ENCODE measurements around the gene CSPG5.

The CSPG5 gene

GRCh38 chr3:47588587-47588986, 9.9 kb upstream of the CSPG5 start:
- DNase-seq (ENCODE audit: low read depth in 4 of 4, low spot score in 1 of 4) = no peak

- DNase-seq (ENCODE audit: low read depth in 4 of 4, low spot score in 1 of 4) = no peak
Observed at GRCh38 chr3:47588053-47588452, 9.4 kb upstream of the CSPG5 start.

DNA sequence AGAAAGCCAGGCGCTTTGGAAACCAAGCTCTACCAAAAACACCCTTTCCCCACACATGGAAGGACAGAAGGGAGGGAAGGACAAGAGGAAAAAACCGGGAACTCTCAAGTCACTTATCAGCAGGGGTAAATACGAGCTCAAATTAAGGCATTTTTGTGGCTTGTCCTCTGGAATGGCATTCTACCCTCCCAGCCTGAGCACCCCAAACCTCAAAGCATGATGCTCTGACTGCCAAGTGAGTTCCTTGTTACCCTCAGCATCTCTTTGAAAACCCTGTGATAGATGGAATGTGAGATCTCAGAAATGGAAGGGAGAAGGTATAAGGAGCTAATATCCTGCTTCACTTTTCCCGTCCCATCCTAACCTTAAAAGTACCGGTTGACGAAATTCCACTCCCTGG, 8.1 kb upstream of the CSPG5 start:
- DNase-seq (ENCODE audit: low read depth in 4 of 4, low spot score in 1 of 4) = no peak

- DNase-seq (ENCODE audit: low read depth in 4 of 4, low spot score in 1 of 4) = no peak
Observed at GRCh38 chr3:47583320-47584075, 4.8 kb upstream of the CSPG5 start.

DNA sequence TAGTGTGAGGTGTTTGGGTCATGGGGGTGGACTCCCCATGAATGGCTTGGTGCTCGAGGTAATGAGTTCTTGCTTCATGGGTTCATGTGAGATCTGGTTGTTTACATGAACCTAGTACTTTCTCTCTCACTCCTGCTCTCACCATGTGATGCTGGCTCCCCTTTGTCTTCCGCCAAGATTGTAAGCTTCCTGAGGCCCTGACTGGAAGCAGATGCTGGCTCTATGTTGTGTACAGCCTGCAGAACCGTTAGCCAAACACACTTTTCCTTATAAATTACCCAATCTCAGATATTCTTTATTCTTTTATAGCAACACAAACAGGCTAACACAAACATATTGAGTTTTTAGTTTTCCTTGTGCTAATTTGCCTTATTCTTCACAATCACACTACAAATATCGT, 3.2 kb upstream of the CSPG5 start:
- DNase-seq (ENCODE audit: low read depth in 4 of 4, low spot score in 1 of 4) = no peak

DNA sequence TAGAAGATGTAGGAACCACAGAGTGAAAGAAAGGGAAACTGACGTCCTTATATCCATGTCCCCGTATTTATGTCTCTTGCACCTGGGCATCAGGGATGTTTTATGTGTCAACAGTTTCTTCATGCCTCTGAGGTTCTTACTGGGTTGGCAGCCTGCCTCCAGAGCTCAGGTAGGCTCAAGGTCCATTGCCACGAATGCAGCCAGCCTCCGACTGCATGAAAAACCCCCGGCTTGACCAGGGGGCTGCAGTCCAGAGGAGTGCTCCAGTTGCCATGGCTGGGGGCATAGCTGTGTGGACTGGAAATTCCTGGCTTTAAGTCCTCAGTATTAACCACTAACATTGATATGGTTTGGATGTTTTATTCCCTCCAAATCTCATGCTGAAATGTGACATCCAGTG, 2.8 kb upstream of the CSPG5 start:
- DNase-seq (ENCODE audit: low read depth in 4 of 4, low spot score in 1 of 4) = no peak

GRCh38 chr3:47580481-47580880, 1.8 kb upstream of the CSPG5 start:
- DNase-seq (ENCODE audit: low read depth in 4 of 4, low spot score in 1 of 4) = no peak

DNA sequence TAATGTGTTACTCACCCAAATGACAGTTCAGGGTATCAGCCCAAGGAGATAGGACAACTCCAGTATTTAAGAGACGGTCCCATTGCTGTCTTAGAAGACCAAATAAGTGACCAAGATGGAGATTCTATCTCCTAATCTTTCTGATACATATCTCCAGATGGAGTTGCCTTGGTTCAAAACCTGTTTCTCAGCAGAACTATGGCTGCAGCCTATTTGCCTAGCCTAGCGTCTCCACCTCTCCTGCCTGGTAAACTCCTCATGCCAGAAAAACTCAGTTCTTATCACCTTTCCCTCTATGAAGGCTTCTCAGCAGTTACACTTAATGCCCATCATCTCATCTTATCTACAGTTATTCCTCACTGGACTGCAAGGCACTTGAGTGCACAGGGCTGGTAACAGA, 1.2 kb upstream of the CSPG5 start:
- DNase-seq (ENCODE audit: low read depth in 4 of 4, low spot score in 1 of 4) = no peak

GRCh38 chr3:47578119-47578632, 489 bp downstream of the CSPG5 start:
- DNase-seq (ENCODE audit: low read depth in 4 of 4, low spot score in 1 of 4) = peak in 3 of 4 experiments; percentile 7 to 16 (median 13)

GRCh38 chr3:47577583-47578118, 1.0 kb downstream of the CSPG5 start:
- no peak for DNase-seq (ENCODE audit: low read depth in 4 of 4, low spot score in 1 of 4)

DNA sequence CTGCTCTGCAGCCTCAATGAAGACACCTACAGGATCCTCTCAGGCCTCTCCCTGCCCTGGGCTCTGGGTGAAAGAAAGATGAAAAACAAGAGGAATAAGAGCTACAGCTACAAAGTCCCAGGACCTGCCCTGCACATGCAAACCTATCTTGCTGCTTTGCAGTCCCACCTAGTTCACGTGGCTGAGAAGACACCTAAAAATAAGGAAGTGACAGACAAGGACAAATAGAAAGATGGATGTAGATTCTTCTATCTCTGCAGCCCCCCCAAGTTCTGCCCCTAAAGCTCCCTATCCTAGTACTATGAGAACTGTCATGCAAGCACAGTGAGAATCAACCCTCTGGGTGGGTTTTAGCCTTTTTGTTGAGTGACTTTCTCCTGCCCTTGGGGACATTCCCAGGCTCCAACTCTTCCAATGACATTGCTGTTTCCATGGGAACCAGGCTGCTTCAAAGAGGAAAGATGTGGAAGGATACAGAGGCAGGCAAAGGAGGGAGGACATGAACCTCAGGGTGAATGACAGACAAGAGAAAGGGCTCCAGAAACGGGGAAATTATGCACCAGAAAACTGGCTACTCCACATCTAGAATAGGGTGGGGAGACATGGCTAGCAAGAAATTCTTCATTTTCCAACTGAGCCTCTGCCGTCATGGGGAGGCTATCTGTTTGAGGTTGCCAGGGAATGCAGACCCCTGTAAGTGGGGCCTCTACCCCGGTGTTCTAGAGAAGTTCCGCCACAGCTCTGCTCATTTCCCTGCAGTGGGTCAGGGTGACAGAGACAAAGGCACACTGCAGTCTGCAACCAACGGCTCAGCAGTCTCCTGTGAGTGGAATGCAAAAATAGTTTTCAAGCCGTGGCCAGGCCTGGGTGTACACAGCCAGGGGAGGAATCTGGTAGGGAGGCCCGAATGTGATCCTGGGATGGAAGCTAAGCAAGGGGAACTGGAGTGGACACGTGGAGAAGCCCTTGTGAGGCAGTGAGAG, 5.2 kb downstream of the CSPG5 start:
- DNase-seq (ENCODE audit: low read depth in 4 of 4, low spot score in 1 of 4) = no peak

- no peak for DNase-seq (ENCODE audit: low read depth in 4 of 4, low spot score in 1 of 4)
Observed at GRCh38 chr3:47571391-47572175, 7.1 kb downstream of the CSPG5 start.

DNA sequence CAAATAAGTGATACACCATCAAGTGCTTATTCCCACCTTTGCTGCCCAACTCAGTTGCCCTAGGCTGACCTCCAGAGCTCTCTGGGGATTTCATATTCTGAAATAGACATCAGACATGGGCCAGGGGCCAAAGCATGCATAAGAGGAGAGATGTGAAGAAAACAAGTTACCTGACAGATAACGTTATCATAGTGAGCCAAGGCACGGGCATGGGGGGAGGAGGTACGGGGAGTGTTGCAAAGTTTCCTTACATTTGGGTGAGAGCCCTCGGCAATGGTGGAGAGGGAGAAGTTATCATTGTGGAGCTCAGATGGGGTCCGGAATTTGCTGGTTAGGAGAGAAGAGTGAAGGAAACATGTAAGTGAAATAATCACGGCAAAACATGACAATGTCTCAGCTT, 9.8 kb downstream of the CSPG5 start:
- no peak for DNase-seq (ENCODE audit: low read depth in 4 of 4, low spot score in 1 of 4)

DNA sequence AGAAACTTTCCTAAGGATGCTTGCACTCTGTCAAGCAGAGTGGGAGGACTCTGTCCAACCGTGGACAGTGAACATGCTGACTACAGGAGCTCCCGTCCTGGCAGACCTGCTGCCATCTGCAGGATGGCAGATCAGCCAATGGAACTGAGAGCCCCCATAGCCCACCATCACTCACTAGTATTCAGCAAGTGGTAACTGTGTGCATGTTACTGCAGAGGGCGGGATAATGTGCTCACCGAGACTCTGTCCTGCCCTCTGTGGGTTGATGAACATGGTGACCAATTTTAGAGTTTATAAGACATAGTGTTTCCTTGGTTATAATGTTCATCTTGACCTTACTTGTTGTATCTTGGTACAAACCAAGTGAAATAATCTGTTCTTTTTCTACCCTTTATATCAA, 11.5 kb downstream of the CSPG5 start:
- DNase-seq (ENCODE audit: low read depth in 4 of 4, low spot score in 1 of 4) = no peak

DNA sequence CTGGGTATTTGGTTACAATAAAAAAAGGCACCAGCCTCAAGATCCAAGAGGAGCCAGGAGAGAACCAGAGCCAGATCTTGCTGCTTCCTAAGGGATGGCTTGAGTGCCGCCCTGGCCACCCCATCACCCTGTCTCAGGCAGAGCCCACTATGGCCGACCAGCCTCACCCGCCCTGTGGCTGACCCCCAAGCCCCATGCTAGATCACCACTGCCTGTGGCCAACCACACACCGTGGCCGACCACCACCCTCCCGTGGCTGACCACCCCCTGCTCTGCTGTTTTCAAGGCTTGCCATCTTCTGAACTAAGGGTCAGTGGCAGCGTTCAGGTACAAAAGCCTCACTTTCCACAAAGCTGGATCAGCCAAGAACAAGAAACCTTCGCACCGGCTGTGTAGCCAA, 12.0 kb downstream of the CSPG5 start:
- DNase-seq (ENCODE audit: low read depth in 4 of 4, low spot score in 1 of 4) = no peak

GRCh38 chr3:47565734-47566550, 12.7 kb downstream of the CSPG5 start:
- DNase-seq (ENCODE audit: low read depth in 4 of 4, low spot score in 1 of 4) = no peak

- DNase-seq (ENCODE audit: low read depth in 4 of 4, low spot score in 1 of 4) = no peak
Observed at GRCh38 chr3:47556351-47556750, 22.3 kb downstream of the CSPG5 start.

GRCh38 chr3:47554335-47554734, 24.3 kb downstream of the CSPG5 start:
- no peak for DNase-seq (ENCODE audit: low read depth in 4 of 4, low spot score in 1 of 4)

DNA sequence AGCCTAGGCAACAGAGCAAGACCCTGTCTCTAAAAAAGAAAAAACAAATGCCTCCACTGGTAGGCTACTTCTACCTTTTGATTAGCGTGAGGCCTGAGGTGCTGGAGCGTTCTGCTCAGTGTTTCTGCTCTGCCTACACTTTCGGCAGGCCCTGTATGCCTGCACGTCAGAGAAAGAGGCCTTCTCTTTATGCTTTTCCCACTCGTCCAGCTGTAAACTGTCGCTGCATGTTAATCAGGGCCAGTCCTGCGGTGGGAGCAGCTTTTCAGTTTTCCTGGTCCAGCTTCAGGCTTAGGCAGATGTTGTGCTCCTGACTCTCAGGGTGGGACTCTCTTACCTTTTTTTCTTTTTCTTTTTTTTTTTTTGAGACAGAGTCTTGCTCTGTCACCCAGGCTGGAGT, 25.3 kb downstream of the CSPG5 start:
- no peak for DNase-seq (ENCODE audit: low read depth in 4 of 4, low spot score in 1 of 4)
